ENCODE data around the gene PDE10A.

PDE10A gene

DNA sequence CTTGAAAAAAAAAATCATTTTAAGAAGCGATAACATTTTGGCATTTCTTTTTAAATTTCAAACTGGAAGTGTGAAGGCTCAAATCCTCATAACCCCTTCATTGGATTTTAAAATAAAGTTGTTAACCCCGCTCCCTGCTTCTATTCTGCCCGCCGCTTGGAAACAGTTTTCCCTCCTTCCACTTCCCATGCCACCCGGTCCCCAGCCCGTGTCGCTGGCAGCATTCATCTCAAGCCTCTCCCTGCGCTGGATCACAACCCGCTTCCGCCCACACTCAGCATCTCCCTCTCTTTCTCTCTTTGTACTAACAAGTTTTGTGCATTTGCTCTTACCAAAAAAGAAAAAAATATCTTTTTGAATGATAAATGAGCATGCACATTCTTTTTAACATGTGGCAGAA, 15.4 kb upstream of the PDE10A start:
- DNase-seq (ENCODE audit: low spot score) = no peak

DNA sequence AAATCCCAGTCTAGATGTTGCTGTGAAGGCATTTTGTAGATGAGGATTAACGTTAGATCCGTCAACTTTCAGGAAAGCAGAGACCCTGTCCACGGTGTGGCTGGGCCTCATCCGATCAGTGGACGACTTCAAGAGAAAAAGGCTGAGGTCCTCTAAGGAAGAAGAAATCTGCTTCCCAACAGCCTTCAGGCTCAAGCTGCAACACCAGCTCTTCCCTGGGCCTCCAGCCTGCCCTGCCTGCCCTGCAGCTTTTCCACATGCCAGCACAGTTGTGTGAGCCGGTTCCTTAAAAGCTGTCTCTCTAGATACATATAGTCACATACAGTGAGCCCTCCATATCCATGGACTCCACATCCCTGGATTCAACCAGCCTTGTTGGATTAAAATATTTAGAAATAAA, 14.1 kb upstream of the PDE10A start:
- no peak for DNase-seq (ENCODE audit: low spot score)

DNA sequence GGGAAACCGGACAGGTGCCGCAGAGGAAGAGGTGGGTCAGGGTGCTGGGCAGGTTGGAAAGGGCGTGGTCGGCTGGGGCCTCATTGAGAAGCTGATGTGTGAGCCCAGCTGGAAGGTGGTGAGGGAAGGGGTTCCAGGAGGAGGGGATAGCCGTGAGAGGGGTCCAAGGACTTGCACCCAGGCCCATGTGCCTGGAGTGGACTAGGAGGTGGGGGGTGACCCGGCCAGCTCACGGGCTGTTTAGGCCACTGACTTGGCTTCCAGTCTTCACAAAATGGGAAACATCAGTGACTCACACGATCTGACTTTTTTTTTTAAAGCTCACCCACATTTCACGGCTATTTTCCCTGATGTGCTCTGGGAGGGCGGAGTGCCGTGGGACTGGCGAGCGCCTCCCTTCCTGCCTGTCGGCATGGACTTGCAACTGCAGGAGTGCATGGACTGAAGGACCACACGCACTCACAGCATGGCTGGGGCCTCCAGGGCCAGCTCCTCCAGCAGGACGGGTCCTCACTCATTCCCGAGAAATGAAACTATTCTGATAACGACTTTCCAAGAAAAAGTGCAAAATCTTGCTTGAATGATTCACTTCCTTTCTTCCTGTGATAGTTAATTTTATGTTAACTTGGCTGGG, 13.5 kb upstream of the PDE10A start:
- no peak for DNase-seq (ENCODE audit: low spot score)

DNA sequence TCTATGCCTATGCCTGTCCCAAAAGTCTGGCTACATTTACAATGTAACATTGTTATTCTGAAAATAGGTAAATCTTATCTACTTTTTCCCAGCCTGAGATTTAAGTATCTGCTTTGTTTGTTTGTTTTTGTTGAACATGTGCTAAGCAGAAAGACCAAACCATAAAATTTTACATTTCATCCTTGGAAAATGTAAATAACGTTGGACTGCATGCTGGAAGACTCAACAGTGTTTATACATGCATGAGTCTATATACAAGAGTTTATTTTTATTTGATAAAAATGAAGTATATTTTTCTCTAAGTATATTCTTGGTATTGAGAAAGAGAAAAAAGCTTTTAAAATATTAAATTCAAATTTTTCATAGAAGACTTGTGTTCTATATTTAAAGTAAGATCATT, 12.1 kb upstream of the PDE10A start:
- no peak for DNase-seq (ENCODE audit: low spot score)

DNA sequence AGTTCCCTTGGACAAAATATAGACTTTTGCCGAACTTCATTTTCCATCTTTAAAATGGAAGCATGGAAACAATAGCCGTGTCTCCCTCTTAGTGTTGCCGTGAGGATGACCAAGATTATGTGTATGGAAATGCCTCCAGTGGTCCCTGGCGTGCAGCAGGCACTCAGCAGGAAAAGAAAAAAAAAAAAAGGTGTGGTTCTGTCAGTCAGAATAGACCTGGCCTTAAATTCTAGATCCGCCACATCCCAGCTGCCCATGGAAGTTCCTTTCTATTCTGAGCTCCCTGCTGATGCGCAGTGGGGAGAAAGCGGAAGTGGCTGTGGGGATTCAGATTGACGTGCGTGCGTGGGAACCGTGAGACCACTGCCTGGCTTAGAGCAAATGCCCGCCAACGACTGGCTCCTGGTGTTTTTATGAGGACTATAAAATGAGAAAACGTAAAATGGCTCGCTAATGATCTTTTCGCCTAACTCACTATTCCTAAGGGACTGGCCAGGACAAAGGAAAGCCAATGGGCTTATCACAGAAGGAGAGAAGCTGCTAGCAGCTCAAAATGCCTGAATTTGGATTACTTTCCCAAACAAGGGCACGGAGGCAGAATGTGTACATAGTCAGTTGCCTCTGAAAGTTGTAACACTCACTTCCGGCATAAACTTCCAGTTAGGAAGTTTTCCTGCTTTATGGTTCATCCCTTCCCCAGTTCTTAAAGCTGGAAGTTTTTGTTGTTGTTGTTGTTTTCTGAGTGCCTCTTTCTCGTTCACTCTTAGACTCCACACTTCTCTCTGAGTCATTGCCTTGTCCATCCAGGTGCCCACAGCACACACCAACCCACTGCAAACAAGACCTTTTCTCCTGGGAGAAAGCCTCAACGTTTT, 11.4 kb upstream of the PDE10A start:
- DNase-seq (ENCODE audit: low spot score) = no peak

DNA sequence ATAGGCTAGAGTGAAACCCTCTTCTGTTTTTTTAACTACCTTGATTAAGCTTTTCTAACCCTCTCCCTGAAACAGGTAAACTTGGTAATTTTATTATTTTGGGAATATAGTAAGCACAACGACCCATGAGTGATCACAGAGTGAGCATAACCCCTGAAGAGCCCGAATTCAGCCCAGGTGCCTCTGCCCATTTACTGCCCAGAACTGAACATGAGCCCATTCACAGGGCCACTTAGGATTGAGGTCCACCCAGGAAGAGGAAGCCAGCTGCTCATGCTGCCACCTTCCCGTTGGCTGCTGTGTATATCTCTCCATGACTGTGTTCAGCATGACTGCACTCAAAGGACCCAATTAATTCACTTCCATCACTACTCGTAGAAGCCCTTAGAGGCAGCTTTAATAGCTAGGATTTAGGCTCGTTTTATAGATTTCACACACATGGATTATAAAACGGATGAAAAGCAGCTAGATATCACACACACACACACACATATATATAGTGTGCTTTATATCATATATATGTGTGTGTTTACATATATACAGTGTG, 8.3 kb upstream of the PDE10A start:
- no peak for DNase-seq (ENCODE audit: low spot score)

DNA sequence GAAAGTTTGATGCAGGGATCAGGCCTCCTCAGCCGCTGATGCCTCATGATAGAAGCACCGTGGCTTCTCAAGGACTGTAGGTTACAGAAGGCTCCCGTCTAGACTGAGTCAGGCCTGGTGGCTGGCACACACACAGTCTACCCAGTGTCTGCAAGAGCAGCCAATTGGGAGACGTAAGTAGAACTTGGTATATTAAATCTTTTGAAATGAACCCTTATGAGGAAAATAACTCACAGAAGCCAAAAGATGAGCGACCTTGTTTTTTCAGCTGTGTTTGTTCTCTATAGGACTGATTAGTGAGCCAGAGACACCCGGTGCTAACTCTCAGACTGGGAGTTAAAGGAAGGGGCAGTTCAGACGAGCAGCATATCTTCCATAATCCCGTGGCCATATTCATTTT, 5.9 kb upstream of the PDE10A start:
- no peak for DNase-seq (ENCODE audit: low spot score)

DNA sequence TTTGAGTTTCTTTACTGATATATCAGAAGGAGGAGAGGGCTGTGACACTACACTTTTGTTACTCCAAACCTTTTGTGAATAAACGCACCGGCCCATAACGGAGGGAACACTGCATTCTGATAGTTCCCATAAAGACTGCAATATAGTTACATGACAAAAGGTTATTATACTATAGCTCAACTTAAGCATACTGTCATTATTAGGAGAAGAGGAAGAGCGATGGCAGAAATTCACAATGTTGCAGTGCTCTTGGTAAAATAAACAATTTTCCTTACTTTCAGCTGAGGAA, 2.3 kb upstream of the PDE10A start:
- DNase-seq (ENCODE audit: low spot score) = no peak

DNA sequence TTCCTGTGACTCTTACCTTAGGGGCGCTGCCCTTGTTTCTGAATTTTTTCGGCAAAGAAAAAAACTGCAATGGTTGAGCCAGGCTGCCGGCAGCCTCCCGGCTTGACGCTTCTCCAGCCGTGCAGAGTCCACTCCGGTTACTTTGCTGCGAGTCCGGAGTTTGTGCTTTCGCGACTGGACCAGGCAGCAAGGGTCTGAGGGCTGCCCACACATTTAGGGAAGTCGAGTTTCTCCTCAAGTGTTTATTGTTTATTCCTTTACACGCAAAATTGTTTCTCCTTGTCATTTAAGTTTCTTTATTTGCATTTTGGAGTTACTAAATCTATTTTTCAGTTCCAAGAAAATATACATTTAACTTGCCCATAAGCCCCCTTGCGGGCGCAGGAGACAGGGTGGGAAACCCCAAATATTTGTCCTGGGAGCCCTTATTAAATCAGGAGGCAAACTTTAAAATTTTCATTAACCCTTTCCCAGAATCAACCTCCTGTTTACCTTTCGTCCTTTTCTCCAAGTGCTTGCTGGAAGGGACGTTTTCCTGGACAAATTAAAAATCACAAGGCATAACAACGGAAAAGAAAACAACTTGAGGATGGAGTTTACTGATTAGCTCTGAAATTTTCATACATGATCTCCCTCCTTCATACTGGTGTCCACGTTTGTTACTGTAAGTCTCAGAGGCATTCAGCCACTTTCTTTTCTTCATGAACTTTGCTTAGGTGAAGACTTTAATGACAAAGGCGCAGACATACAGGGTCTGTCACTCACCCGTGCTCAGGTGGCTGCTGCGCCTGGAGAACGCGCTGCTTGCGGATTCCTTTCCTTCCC, 1.7 kb upstream of the PDE10A start:
- DNase-seq (ENCODE audit: low spot score) = no peak

DNA sequence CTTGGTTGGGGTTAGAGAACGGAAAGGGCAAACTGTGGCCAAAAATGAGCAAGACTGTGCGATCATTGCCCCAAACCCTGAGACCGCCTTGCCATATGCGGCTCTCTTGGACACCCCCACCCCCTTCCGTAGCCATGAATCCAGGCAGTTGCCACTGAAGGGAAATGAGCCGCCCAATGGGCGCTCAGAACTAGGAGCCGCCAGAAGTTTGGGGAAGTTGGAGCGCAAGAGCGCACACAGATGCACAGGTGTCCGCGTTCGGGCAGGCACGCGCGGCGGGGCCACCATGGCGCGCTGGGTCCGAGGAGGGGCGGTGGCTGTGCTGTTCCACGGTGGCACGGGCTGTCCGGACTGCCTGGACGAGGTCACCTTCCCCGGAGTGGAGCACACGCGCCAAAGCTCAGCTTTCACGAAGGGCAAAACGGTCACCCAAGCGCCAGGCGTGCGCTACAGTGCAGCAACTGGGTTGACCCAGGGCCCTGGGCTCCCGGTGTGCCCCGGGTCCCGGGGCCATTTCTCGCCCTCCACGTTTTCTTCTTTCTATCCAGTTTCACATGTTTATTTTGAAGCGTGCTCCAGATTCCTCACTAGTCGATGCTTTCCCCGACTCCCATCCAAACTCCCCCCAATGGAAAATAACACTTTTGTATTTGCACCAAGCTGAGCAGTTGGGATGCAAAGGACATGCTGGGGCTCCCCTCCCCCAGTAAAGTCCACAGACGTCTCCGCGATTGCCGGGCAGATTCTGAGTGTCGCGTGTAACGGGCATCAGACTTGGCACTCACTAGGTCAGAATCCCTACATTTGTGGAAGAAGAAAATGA, 906 bp upstream of the PDE10A start:
- DNase-seq (ENCODE audit: low spot score) = no peak

DNA sequence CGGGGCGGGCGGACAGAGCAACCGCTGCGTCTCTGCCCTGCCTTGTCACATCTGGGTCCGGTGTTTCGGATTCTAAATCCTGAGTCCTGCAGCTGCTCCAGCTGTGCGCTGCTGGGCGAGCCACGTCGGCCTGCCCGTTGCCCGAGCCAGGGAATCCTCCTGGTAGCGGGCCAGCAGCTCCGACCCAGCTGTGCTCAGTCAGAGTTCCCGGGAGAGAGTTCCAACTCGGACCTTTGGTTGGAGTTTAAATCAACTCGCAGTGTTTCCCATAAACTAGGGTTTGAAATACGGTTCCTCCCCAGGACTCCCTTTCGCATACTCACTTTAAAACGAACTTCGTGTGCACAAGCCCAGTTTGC, 315 bp upstream of the PDE10A start:
- peak; percentile 17 for DNase-seq (ENCODE audit: low spot score)

DNA sequence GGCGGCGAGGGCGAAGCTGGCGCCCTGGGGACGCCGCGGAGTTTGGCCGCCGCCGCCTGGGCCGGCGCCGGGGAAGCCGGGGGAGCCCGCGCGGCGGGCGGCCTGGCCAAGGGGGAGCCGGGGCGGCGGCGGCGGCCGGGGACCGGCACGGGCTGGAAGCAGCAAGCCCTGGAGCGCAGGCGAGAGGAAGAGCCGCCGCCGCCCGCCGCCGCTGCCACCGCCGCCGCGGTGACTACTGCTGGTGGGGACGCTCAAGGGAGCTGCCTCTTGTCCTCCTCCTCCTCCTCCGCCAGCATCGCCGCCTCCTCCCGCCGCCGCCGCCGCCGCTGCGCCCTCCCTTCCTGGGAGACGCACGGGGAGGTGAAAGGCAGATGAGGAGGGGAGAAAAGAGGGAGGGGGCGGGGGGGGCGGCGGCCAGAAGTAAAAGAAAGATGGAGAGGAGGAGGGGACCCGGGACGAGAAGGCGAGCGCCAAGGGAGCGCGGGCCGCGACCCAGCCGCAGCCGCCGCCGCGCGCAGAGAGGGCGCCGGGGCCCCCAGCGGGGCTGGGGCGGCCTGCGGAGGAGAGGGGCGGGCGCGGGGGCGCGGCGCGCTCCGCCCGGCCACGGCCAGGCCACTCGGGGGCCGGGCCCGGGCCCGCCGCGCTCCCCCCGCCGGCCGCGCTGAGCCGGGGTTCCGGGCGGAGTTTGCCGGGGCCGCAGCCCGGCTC, 846 bp downstream of the PDE10A start:
- peak; percentile 21 for DNase-seq (ENCODE audit: low spot score)

DNA sequence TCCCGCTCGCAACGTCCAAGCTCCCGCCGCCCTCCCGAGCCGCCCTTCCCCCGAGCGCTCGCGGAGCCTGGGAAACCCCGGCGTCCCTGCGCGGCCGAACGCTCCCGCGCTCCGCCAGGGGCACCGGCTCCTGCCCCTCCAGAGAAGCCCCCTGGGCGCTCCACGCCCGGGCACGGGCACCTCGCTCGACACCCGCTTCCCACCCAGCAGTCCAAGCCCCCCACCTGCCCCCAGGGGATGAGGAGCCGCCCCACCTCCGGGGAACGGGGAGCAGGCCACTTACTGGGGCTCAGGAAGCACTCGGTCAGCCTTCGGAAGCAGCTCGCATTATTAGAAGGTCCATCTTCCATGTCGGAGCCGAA, 1.4 kb downstream of the PDE10A start:
- DNase-seq (ENCODE audit: low spot score) = no peak

DNA sequence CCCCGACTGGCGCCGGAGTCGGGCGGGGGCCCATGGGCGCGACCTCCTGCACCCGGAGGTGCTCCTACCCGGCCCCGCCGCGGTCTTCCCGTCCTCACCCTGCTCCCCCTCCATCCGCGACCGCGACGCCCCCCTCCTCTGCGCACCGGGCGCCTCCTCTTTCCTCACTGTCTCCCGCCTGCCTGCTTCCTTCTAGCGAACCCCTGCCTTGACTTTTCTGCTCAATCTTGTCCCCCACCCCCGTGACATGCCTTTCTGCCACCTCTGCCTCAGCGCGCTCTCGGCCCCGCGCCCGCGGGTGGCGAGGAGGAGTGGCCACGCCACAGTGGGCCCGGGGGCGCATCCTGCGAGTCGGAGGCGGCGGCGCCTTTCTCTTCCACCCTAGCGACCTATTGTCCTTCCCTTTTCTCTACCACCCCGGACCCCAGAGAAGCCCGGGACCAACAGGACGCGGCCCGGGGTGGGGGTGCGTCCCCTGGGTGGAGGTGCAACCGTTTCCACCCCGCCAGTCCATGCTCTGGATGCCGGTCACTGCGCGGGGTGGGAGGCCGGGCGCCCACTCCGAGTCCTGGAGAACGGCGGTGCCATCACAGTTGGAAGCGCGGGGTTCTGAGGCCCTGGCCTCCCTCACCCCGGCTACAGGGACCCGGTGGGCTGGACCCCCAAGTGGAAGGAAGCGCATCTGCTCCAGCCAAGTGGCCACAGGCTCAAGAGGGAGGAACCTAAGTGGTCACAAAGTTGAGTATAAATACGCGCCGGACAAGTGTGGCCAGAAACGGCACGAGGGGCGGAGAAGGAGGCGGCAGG, 2.0 kb downstream of the PDE10A start:
- DNase-seq (ENCODE audit: low spot score) = no peak

DNA sequence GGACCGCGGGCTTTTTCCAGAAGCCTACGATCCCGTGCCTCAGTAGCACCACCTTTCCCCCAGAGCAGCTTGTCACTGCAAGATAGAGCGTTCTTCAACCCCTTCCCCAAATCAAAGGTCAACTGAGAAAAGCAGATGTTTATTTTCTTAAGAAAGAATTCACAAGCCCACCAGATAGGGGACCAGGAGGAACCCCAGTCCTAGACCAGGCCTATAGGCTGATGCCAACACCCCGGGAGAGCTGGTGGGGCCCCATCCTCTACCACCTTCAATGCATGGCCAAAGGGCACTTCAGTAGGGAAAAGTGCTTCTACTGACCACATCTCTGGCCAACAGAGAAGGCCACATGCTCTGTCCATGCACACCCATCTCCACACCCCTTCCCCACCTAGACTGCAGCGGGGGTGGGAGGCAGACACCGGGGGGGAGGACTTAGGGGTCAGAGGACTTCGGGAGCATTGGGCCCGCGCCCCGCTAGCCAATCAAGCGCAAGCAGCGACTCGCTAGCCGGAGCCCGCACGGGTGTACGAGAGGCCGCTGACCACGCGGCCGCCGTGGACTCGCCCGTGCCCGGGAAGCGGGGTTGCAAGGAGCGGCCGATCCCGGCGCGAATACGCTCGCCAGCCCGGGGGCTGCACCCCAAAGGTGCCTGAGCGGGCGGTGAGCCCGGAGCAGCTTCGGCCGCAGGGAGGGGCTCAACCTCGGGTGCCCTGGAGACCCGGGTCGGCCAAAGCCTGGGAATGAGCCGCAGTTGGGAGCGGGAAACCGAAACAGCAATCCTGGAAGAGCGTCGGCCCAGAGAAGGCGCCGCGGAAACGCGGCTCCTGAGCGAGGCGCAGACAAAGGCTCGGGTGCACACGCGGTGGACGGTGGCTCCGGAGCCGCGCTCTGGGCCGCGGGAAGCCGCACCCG, 2.8 kb downstream of the PDE10A start:
- DNase-seq (ENCODE audit: low spot score) = peak; percentile 18

DNA sequence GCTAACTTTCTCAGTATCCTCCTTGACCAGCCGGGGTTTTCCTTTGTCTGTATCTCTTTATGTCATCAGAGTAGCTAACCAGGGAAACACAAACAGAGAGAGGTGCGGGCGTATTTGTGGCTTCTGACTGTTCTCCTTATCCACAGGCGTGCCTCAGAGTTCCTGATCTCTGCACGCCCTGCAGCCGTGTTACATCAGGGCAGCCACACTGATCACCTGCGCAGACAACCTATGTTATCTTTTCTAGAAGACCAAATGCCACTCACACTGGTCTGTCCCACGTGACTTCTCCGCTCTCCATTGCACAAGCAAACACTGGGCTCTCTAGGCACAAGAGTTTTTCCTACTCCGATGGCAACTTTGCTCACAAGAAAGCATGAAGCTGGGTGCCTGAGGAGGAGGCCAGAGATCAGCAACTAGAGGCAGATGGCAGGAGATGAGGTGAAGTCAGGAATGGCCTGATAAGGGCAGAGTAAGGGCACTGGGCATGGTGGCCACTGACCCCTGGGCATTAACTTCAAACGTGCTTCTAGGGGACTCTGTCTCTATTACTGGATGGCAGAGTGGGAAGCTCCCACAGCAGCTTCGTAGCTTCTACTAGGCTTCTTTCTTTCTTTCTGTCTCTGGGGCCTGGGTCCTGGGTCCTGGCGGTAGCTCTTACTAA, 4.5 kb downstream of the PDE10A start:
- DNase-seq (ENCODE audit: low spot score) = no peak

DNA sequence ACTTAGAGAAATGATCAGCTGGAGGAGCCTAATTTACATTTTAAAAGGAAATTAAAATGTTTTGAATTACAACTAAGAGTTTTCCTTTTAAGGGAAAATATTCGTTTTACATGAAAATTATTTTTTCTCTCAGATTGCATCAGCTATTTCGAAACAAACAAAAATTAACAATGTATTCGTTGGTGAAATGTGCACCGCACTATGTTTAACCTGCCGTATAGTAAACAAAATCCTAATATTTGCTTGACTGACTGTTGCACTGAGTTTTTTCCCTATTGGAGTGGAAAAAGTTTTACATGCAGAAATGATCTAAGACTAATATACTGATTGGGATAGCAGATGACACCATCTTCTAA, 5.7 kb downstream of the PDE10A start:
- no peak for DNase-seq (ENCODE audit: low spot score)

DNA sequence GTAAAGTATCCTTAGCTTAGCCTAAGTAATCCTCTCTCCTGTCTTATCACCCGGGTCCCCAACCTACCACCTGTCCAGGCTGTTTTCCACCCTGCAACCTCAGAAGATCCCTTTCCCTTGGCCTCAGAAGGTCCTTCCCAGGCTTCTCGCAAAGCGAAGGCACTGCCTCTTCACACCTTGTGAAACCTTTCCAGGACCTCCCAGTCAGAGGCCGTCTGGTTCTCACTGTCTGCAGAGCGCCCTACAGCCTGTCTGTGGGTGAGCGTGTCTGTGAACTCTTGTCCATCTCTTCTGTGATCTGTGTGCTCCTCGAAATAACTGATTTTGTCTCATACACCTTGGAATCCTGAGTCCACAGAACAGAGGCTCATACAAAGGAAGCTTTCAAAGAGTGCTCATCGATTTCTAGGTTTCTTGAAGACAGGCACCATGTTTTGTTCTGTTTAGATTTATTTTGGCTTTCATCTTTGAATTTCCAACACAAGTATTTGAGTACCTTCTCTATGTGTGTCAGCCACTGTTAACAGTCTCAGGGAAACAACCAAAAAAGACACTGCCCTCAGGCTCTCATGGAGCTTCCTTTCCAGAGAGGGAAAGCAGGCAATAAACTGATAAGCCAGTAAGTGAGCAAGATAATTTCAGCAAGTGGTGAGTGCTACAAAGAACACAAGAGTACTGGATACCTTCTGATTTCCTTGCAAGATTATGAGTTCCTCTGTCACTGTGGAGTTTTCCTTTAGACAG, 6.3 kb downstream of the PDE10A start:
- no peak for DNase-seq (ENCODE audit: low spot score)

Measured in AG08395 (cell line).